HepG2 (cell line): ENCODE results near the gene PIK3IP1.

Source experiments
- BHLHE40 ChIP-seq: IDR thresholded peaks from 2 replicates; pipeline ENCODE4 v1.6.1; 2011; ENCODE audit warnings: low read length, improper control_type of control experiment
- ZNF143 ChIP-seq: sonication (generic); formaldehyde crosslinking; IDR thresholded peaks from 2 replicates; pipeline ENCODE4 v1.4.0; 2020; ENCODE audit warnings: missing genetic modification reagents
- ZNF841 ChIP-seq: sonication (generic); formaldehyde crosslinking; IDR thresholded peaks from 2 replicates; pipeline ENCODE4 v1.8.1; 2023; ENCODE audit warnings: missing genetic modification reagents, borderline replicate concordance
- TF ChIP-seq, protein P1 (sequence below): sonication (generic); formaldehyde crosslinking; IDR thresholded peaks from 2 replicates; pipeline ENCODE4 v1.8.1; 2023; ENCODE audit warnings: mild to moderate bottlenecking, missing genetic modification reagents, borderline replicate concordance
- TF ChIP-seq, protein P2 (sequence below): sonication (generic); formaldehyde crosslinking; IDR thresholded peaks from 2 replicates; pipeline ENCODE4 v1.4.0; 2020; ENCODE audit warnings: low read depth, missing genetic modification reagents
- TF ChIP-seq, protein P3 (sequence below): IDR thresholded peaks from 2 replicates; pipeline ENCODE4 v1.6.1; 2012; ENCODE audit warnings: inconsistent platforms

DNA sequence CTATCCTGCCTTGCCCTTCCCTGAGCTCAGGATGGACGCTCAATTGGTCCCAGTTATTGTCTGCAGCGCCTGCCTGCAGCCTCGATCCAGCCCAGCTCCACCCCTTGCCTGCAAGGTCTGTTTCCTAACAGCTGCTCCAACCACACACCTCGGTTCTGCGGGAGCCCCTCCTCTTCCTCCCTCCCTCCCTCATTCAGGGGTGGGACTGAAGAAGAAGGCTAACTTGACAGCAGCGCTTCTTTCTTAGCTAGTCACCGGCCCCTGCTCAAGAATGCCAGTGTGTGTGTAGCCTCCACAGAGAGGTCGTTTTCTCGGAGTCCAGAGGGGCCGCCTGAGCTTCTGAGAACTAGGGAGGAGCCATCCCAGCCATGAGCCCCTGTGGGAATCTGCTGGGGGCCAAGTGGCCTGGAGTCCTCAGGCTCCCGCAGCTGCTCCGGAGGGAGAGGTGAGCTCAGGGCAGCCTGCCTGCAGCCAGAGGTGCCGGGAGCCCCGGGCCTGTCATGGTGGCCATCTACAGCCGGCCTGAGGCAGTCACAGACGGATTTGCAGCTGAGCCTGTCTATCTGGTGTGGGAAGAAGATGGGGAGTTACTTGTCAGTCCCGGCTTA lies 44.0 kb downstream of the PIK3IP1 start:
- TF ChIP-seq BHLHE40 (no peak), ZNF143 (CRISPR knock-in tag) (no peak), ZNF841 (CRISPR knock-in tag) (no peak)
- TF ChIP-seq, protein P1, sequence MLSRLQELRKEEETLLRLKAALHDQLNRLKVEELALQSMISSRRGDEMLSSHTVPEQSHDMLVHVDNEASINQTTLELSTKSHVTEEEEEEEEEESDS (CRISPR knock-in tag), result no peak
- TF ChIP-seq, protein P2, sequence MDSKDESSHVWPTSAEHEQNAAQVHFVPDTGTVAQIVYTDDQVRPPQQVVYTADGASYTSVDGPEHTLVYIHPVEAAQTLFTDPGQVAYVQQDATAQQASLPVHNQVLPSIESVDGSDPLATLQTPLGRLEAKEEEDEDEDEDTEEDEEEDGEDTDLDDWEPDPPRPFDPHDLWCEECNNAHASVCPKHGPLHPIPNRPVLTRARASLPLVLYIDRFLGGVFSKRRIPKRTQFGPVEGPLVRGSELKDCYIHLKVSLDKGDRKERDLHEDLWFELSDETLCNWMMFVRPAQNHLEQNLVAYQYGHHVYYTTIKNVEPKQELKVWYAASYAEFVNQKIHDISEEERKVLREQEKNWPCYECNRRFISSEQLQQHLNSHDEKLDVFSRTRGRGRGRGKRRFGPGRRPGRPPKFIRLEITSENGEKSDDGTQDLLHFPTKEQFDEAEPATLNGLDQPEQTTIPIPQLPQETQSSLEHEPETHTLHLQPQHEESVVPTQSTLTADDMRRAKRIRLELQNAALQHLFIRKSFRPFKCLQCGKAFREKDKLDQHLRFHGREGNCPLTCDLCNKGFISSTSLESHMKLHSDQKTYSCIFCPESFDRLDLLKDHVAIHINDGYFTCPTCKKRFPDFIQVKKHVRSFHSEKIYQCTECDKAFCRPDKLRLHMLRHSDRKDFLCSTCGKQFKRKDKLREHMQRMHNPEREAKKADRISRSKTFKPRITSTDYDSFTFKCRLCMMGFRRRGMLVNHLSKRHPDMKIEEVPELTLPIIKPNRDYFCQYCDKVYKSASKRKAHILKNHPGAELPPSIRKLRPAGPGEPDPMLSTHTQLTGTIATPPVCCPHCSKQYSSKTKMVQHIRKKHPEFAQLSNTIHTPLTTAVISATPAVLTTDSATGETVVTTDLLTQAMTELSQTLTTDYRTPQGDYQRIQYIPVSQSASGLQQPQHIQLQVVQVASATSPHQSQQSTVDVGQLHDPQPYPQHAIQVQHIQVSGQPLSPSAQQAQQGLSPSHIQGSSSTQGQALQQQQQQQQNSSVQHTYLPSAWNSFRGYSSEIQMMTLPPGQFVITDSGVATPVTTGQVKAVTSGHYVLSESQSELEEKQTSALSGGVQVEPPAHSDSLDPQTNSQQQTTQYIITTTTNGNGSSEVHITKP (CRISPR knock-in tag), result no peak
- TF ChIP-seq, protein P3, sequence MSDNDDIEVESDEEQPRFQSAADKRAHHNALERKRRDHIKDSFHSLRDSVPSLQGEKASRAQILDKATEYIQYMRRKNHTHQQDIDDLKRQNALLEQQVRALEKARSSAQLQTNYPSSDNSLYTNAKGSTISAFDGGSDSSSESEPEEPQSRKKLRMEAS, result no peak
